HCT116 (cell line): ENCODE measurements around the gene RAB42.

Experiments used
- EZH2 ChIP-seq: fragments of 200-600 bp; sonication (generic); IDR thresholded peaks from 2 replicates; pipeline ENCODE4 v1.6.1; 2017; ENCODE audit warnings: antibody characterized with exemption, mixed run types
- SP1 ChIP-seq: IDR thresholded peaks from 2 replicates; pipeline ENCODE4 v1.6.1; 2012; ENCODE audit warnings: low read depth
- YY1 ChIP-seq: IDR thresholded peaks from 2 replicates; pipeline ENCODE4 v1.6.1; 2011; ENCODE audit warnings: low read length, low read depth, moderate library complexity, mild to moderate bottlenecking; ENCODE audit not compliant: insufficient replicate concordance; ENCODE audit errors: extremely low read depth
- ZFX ChIP-seq: fragments of 450-650 bp; IDR thresholded peaks from 2 replicates; pipeline ENCODE4 v1.6.1; 2017
- TF ChIP-seq, protein P1 (sequence below), 3 experiments: fragments of 200-600 bp in 1 of 3; sonication (generic) in 1 of 3; IDR thresholded peaks in 2 of 3; conservative IDR thresholded peaks in 1 of 3; 2 replicates each; pipeline ENCODE4 v1.5.1; 2012 to 2017; ENCODE audit warnings: low read depth in 2 of 3, low read length in 2 of 3, antibody characterized with exemption in 1 of 3, borderline replicate concordance in 1 of 3, control low read depth in 1 of 3, mild to moderate bottlenecking in 1 of 3, mixed read lengths in 1 of 3, mixed run types in 1 of 3, moderate library complexity in 1 of 3; ENCODE audit not compliant: insufficient read depth in 1 of 3
- TF ChIP-seq, protein P2 (sequence below): IDR thresholded peaks from 2 replicates; pipeline ENCODE4 v1.6.1; 2012; ENCODE audit warnings: low read depth

GRCh38 chr1:28606771-28607170, 14.7 kb downstream of the RAB42 start:
- TF ChIP-seq EZH2 (no peak), SP1 (no peak), YY1 (no peak), ZFX (no peak)
- TF ChIP-seq, protein P1, sequence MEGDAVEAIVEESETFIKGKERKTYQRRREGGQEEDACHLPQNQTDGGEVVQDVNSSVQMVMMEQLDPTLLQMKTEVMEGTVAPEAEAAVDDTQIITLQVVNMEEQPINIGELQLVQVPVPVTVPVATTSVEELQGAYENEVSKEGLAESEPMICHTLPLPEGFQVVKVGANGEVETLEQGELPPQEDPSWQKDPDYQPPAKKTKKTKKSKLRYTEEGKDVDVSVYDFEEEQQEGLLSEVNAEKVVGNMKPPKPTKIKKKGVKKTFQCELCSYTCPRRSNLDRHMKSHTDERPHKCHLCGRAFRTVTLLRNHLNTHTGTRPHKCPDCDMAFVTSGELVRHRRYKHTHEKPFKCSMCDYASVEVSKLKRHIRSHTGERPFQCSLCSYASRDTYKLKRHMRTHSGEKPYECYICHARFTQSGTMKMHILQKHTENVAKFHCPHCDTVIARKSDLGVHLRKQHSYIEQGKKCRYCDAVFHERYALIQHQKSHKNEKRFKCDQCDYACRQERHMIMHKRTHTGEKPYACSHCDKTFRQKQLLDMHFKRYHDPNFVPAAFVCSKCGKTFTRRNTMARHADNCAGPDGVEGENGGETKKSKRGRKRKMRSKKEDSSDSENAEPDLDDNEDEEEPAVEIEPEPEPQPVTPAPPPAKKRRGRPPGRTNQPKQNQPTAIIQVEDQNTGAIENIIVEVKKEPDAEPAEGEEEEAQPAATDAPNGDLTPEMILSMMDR (IDR thresholded peaks at IDR 0.05 in 2 of 3, conservative IDR thresholded peaks at IDR 0.05 in 1 of 3; ENCODE audit: borderline replicate concordance in 1 of 3, insufficient read depth in 1 of 3, low read depth in 2 of 3, low read length in 2 of 3) = no peak
- TF ChIP-seq, protein P2, sequence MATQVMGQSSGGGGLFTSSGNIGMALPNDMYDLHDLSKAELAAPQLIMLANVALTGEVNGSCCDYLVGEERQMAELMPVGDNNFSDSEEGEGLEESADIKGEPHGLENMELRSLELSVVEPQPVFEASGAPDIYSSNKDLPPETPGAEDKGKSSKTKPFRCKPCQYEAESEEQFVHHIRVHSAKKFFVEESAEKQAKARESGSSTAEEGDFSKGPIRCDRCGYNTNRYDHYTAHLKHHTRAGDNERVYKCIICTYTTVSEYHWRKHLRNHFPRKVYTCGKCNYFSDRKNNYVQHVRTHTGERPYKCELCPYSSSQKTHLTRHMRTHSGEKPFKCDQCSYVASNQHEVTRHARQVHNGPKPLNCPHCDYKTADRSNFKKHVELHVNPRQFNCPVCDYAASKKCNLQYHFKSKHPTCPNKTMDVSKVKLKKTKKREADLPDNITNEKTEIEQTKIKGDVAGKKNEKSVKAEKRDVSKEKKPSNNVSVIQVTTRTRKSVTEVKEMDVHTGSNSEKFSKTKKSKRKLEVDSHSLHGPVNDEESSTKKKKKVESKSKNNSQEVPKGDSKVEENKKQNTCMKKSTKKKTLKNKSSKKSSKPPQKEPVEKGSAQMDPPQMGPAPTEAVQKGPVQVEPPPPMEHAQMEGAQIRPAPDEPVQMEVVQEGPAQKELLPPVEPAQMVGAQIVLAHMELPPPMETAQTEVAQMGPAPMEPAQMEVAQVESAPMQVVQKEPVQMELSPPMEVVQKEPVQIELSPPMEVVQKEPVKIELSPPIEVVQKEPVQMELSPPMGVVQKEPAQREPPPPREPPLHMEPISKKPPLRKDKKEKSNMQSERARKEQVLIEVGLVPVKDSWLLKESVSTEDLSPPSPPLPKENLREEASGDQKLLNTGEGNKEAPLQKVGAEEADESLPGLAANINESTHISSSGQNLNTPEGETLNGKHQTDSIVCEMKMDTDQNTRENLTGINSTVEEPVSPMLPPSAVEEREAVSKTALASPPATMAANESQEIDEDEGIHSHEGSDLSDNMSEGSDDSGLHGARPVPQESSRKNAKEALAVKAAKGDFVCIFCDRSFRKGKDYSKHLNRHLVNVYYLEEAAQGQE = no peak
